H9 (cell line): ENCODE data around the gene SEZ6. TPM values are rescaled to one million over a fixed set of nuclear protein-coding genes. Genes with fewer than 3 reads are reported as not detected.
A peak's percentile ranks its signal among the peaks of the same experiment; 100 is the strongest.

Source experiments
- DNase-seq: peaks from one replicate; pipeline ENCODE4 v3.0.0-alpha.2; 2017
- H2AFZ ChIP-seq: one replicate; pipeline ENCODE4 v1.6.1; 2013; ENCODE audit warnings: mild to moderate bottlenecking, low read length, control low read depth, moderate library complexity
- H2AK5ac ChIP-seq: 2 replicates; pipeline ENCODE4 v1.6.1; 2013; ENCODE audit warnings: low read length, control low read depth, mixed read lengths; ENCODE audit not compliant: insufficient read length
- H2BK120ac ChIP-seq: one replicate; pipeline ENCODE4 v1.6.1; 2013; ENCODE audit warnings: low read depth, mild to moderate bottlenecking, low read length, control low read depth, inconsistent platforms; ENCODE audit not compliant: poor library complexity, severe bottlenecking
- H2BK12ac ChIP-seq: 2 replicates; pipeline ENCODE4 v1.6.1; 2013; ENCODE audit warnings: low read length, control low read depth, mixed read lengths, low read depth; ENCODE audit not compliant: insufficient read length
- H2BK15ac ChIP-seq: 2 replicates; pipeline ENCODE4 v1.6.1; 2013; ENCODE audit warnings: low read depth, low read length, control low read depth
- H2BK20ac ChIP-seq: one replicate; pipeline ENCODE4 v1.6.1; 2013; ENCODE audit warnings: low read depth, mild to moderate bottlenecking, low read length, control low read depth, inconsistent platforms; ENCODE audit not compliant: poor library complexity, severe bottlenecking
- H2BK5ac ChIP-seq: 2 replicates; pipeline ENCODE4 v1.6.1; 2013; ENCODE audit warnings: low read length, control low read depth, mixed read lengths; ENCODE audit not compliant: insufficient read length
- H3K14ac ChIP-seq: 2 replicates; pipeline ENCODE4 v1.6.1; 2013; ENCODE audit warnings: low read length, control low read depth; ENCODE audit not compliant: insufficient read depth
- H3K18ac ChIP-seq: 2 replicates; pipeline ENCODE4 v1.6.1; 2013; ENCODE audit warnings: low read depth, mild to moderate bottlenecking, mixed read lengths, low read length, control low read depth; ENCODE audit not compliant: insufficient read length
- H3K23ac ChIP-seq: 2 replicates; pipeline ENCODE4 v1.6.1; 2013; ENCODE audit warnings: low read length, control low read depth, mixed read lengths, low read depth; ENCODE audit not compliant: insufficient read length
- H3K23me2 ChIP-seq: 2 replicates; pipeline ENCODE4 v1.6.1; 2013; ENCODE audit warnings: low read depth, mild to moderate bottlenecking, mixed read lengths, low read length, control low read depth; ENCODE audit not compliant: insufficient read length, poor library complexity, severe bottlenecking
- H3K27ac ChIP-seq: 2 replicates; pipeline ENCODE4 v1.5.1; 2013; ENCODE audit warnings: low read length, control low read depth, mixed read lengths, low read depth; ENCODE audit not compliant: insufficient read length
- H3K27me3 ChIP-seq: 2 replicates; pipeline ENCODE4 v1.6.1; 2013; ENCODE audit warnings: low read length, control low read depth, inconsistent platforms; ENCODE audit not compliant: insufficient read depth
- H3K4ac ChIP-seq: 2 replicates; pipeline ENCODE4 v1.6.1; 2013; ENCODE audit warnings: low read depth, mild to moderate bottlenecking, control low read depth, inconsistent platforms, low read length, moderate library complexity
- H3K4me1 ChIP-seq: 2 replicates; pipeline ENCODE4 v1.6.1; 2013; ENCODE audit warnings: low read length, control low read depth, inconsistent platforms; ENCODE audit not compliant: insufficient read depth
- H3K4me2 ChIP-seq: 2 replicates; pipeline ENCODE4 v1.6.1; 2013; ENCODE audit warnings: low read length, control low read depth, mixed read lengths; ENCODE audit not compliant: insufficient read length, insufficient read depth
- H3K56ac ChIP-seq: 2 replicates; pipeline ENCODE4 v1.6.1; 2013; ENCODE audit warnings: low read depth, mild to moderate bottlenecking, mixed read lengths, low read length, control low read depth; ENCODE audit not compliant: insufficient read length
- H3K79me1 ChIP-seq: 2 replicates; pipeline ENCODE4 v1.6.1; 2013; ENCODE audit warnings: low read depth, mild to moderate bottlenecking, moderate library complexity, low read length, control low read depth, inconsistent platforms; ENCODE audit not compliant: insufficient read depth, poor library complexity, severe bottlenecking
- H3K79me2 ChIP-seq: 2 replicates; pipeline ENCODE4 v1.6.1; 2013; ENCODE audit warnings: low read length, control low read depth, inconsistent platforms; ENCODE audit not compliant: insufficient read depth
- H3K9ac ChIP-seq: 2 replicates; pipeline ENCODE4 v1.6.1; 2013; ENCODE audit warnings: low read length, control low read depth, mixed read lengths; ENCODE audit not compliant: insufficient read length; ENCODE audit errors: extremely low read depth
- H3K9me3 ChIP-seq: one replicate; pipeline ENCODE4 v1.6.1; 2013; ENCODE audit warnings: low read depth, low read length, inconsistent platforms; ENCODE audit not compliant: control insufficient read depth
- H3T11ph ChIP-seq: one replicate; pipeline ENCODE4 v1.6.1; 2013; ENCODE audit warnings: mild to moderate bottlenecking, low read length, control low read depth, inconsistent platforms
- H4K20me1 ChIP-seq: one replicate; pipeline ENCODE4 v1.6.1; 2013; ENCODE audit not compliant: control insufficient read depth, insufficient read length, insufficient read depth
- H4K5ac ChIP-seq: 2 replicates; pipeline ENCODE4 v1.6.1; 2013; ENCODE audit warnings: low read depth, mild to moderate bottlenecking, mixed read lengths, low read length, control low read depth; ENCODE audit not compliant: insufficient read length
- H4K8ac ChIP-seq: replicated peaks from 2 replicates; pipeline ENCODE4 v1.6.1; 2013; ENCODE audit warnings: low read length, control low read depth, mixed read lengths, low read depth; ENCODE audit not compliant: insufficient read length
- H4K91ac ChIP-seq: 2 replicates; pipeline ENCODE4 v1.6.1; 2013; ENCODE audit warnings: low read depth, mild to moderate bottlenecking, moderate library complexity, mixed read lengths, low read length, control low read depth; ENCODE audit not compliant: insufficient read length
- H3K27ac Mint-ChIP-seq, 3 experiments: 2 replicates in 2 of 3; 3 replicates in 1 of 3; pipeline ENCODE4 v1.8.0; 2020 to 2021; ENCODE audit warnings: mixed read lengths in 3 of 3, mild to moderate bottlenecking in 1 of 3, moderate library complexity in 1 of 3
- H3K27me3 Mint-ChIP-seq: 2 replicates; pipeline ENCODE4 v1.8.0; 2021; ENCODE audit warnings: low read depth, mild to moderate bottlenecking, moderate library complexity, mixed read lengths
- H3K36me3 Mint-ChIP-seq, 3 experiments: 2 replicates in 2 of 3; 3 replicates in 1 of 3; pipeline ENCODE4 v1.8.0; 2020 to 2021; ENCODE audit warnings: low read depth in 3 of 3, mixed read lengths in 3 of 3; ENCODE audit not compliant: insufficient read depth in 1 of 3
- H3K4me1 Mint-ChIP-seq, 2 experiments: 2 replicates each; pipeline ENCODE4 v1.8.0; 2020; ENCODE audit warnings: mixed read lengths in 2 of 2
- H3K4me3 Mint-ChIP-seq, 2 experiments: 2 replicates in 1 of 2; 3 replicates in 1 of 2; pipeline ENCODE4 v1.8.0; 2020 to 2021; ENCODE audit warnings: mild to moderate bottlenecking in 2 of 2, mixed read lengths in 2 of 2, moderate library complexity in 1 of 2
- H3K9me3 Mint-ChIP-seq, 2 experiments: 2 replicates in 1 of 2; 3 replicates in 1 of 2; pipeline ENCODE4 v1.8.0; 2020; ENCODE audit warnings: mild to moderate bottlenecking in 2 of 2, mixed read lengths in 2 of 2, moderate library complexity in 1 of 2
- CTCF ChIP-seq: fragments of 200-600 bp; sonication (generic); conservative IDR thresholded peaks from 3 replicates; pipeline ENCODE4 v1.8.0; 2021; ENCODE audit warnings: antibody characterized with exemption, mild to moderate bottlenecking
- WGBS: extraction: QIAGEN DNeasy Blood & Tissue Kit; methylation state at CpG from one replicate; pipeline ENCODE4 v1.1.7; 2013; ENCODE audit warnings: missing lambda C conversion rate, low lambda C conversion rate, mixed read lengths; ENCODE audit not compliant: insufficient read length; ENCODE audit errors: extremely low coverage; 5-methylcytosine and 5-hydroxymethylcytosine counted together
- total RNA-seq: library from RNA; stranded (reverse); gene quantifications from 2 replicates; pipeline ENCODE4 v1.2.1, GENCODE V29; 2021

The SEZ6 gene
- total RNA-seq, 1 experiment from 2014 or later, result 1.8 TPM

- H3K56ac ChIP-seq, result no peak overlapping the region
- H3K23me2 ChIP-seq, result no peaks in the 10 kb centered on the region
- H3K79me2 ChIP-seq, result no peaks in the 10 kb centered on the region
- no peak overlapping the region for H3K4ac ChIP-seq
- H3K23ac ChIP-seq, result no peak overlapping the region
- no peak overlapping the region for H3K14ac ChIP-seq
- H2BK120ac ChIP-seq, result no peak overlapping the region
- H3K27me3 ChIP-seq, result no peaks in the 10 kb centered on the region
- Mint-ChIP-seq H3K4me1 (peaks cover 14 to 24% of the 10 kb centered on the region in 2 experiments), H3K9me3 (no peaks in the 10 kb centered on the region), H3K27ac (peak overlapping the region in 2 of 3 experiments; percentile 14 to 63; a peak in 2 of 7 replicates), H3K27me3 (no peaks in the 10 kb centered on the region), H3K4me3 (no peak overlapping the region), H3K36me3 (peaks cover 79 to 95% (median 93%) of the 10 kb centered on the region in 3 experiments)
- no peak overlapping the region for H3K9ac ChIP-seq
- no peaks in the 10 kb centered on the region for H4K20me1 ChIP-seq
- H2BK5ac ChIP-seq, result no peak overlapping the region
- no peak overlapping the region for H2BK15ac ChIP-seq
- H2BK20ac ChIP-seq, result no peak overlapping the region
- no peak for TF ChIP-seq CTCF
- no peak for DNase-seq
- no peak overlapping the region for H4K8ac ChIP-seq
- no peak overlapping the region for H2AFZ ChIP-seq
- H3K18ac ChIP-seq, result no peak overlapping the region
- H2AK5ac ChIP-seq, result no peak overlapping the region
- no peak overlapping the region for H2BK12ac ChIP-seq
- H3K27ac ChIP-seq, result no peak overlapping the region
- H3K9me3 ChIP-seq, result no peaks in the 10 kb centered on the region
- H3K79me1 ChIP-seq, result no peaks in the 10 kb centered on the region
- H3K4me1 ChIP-seq, result peaks cover 5% of the 10 kb centered on the region; the same call in 1 of the 2 replicates
- no peak overlapping the region for H4K5ac ChIP-seq
- H3T11ph ChIP-seq, result no peak overlapping the region
- WGBS, result no CpG with 5 or more reads among the region's 13 CpGs
- no peak overlapping the region for H4K91ac ChIP-seq
- H3K4me2 ChIP-seq, result no peak overlapping the region
Measured at GRCh38 chr17:28911411-28912045, 94.3 kb downstream of the SEZ6 start.
